GM12874 (cell line): ENCODE data around the gene LPP.

Experiments used
- CTCF ChIP-seq: IDR thresholded peaks from 2 replicates; pipeline ENCODE4 v1.5.1; 2011; ENCODE audit warnings: low read depth, mild to moderate bottlenecking, control low read depth, low read length, moderate library complexity; ENCODE audit not compliant: insufficient read depth

The LPP gene

GRCh38 chr3:188337232-188337631 is 183.3 kb downstream of the LPP start:
- no peak for TF ChIP-seq CTCF

GRCh38 chr3:188338086-188338485 is 184.1 kb downstream of the LPP start:
- no peak for TF ChIP-seq CTCF

- TF ChIP-seq CTCF: no peak
Observed at GRCh38 chr3:188339410-188340295, 185.7 kb downstream of the LPP start.

GRCh38 chr3:188341501-188341900 is 187.5 kb downstream of the LPP start:
- no peak for TF ChIP-seq CTCF

GRCh38 chr3:188342991-188343732 is 189.2 kb downstream of the LPP start:
- no peak for TF ChIP-seq CTCF

DNA sequence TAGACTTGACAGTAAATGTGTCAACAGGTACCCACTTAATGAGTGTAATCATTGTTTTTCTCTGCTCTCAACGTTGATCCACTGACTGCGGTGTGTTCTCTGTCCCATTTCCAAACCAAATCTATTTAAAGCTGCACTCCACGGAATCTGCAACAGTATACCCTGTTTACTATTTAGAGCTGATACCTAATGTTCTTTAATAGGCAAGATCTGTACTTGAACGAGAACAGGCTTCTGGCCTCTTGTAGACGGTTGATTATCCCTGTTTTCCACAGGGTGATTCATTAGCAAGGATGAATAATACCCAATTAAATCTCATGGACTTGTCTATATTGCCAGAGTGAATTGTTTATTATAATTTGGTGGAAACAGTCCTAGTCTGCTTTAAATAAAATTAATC is 189.9 kb downstream of the LPP start:
- no peak for TF ChIP-seq CTCF

GRCh38 chr3:188345223-188345622 is 191.3 kb downstream of the LPP start:
- TF ChIP-seq CTCF: no peak
